Gastroesophageal sphincter (tissue), 4 donors: Measurements from ENCODE around the gene ANP32B. TPM values are rescaled to one million over a fixed set of nuclear protein-coding genes. Genes with fewer than 3 reads are reported as not detected.

Experiments
- ATAC-seq: fragments of 150-250 bp; one replicate; pipeline ENCODE4 v1.9.1; 2016; ENCODE audit warnings: mild to moderate bottlenecking, moderate library complexity
- H3K27ac ChIP-seq, 4 donors: fragments of 200-600 bp; sonication (generic) in 3 of 4; 1 replicate in 3 of 4; 2 replicates in 1 of 4; pipeline ENCODE4 v1.5.1; 2016 to 2019
- H3K27me3 ChIP-seq: fragments of 200-600 bp; sonication (generic); one replicate; pipeline ENCODE4 v1.5.1; 2019
- H3K36me3 ChIP-seq, 2 donors: fragments of 200-600 bp; sonication (generic); one replicate each; pipeline ENCODE4 v1.5.1; 2019; ENCODE audit warnings: control low read depth in 1 of 2
- H3K4me1 ChIP-seq, 3 donors: fragments of 200-600 bp; sonication (generic); 1 replicate in 2 of 3; 2 replicates in 1 of 3; pipeline ENCODE4 v1.5.1; 2016 to 2019; ENCODE audit warnings: control low read depth in 2 of 3
- H3K4me3 ChIP-seq, 2 donors: fragments of 200-600 bp; sonication (generic); one replicate each; pipeline ENCODE4 v1.5.1; 2019; ENCODE audit warnings: mild to moderate bottlenecking in 1 of 2, moderate library complexity in 1 of 2
- H3K9me3 ChIP-seq, 3 donors: fragments of 200-600 bp; sonication (generic); one replicate each; pipeline ENCODE4 v1.5.1; 2017 to 2019; ENCODE audit warnings: control low read depth in 2 of 3
- CTCF ChIP-seq, 4 experiments: fragments of 200-600 bp in 2 of 4; fragments of 450-650 bp in 2 of 4; sonication (generic) in 1 of 4; IDR thresholded peaks; one replicate each; pipeline ENCODE4 v1.5.1; 2017 to 2019; ENCODE audit warnings: antibody characterized with exemption in 4 of 4, mild to moderate bottlenecking in 2 of 4, moderate library complexity in 2 of 4
- EP300 ChIP-seq: sonication (generic); formaldehyde crosslinking; IDR thresholded peaks from one replicate; pipeline ENCODE4 v1.6.1; 2017; ENCODE audit warnings: antibody characterized with exemption, mild to moderate bottlenecking
- POLR2A ChIP-seq, 2 donors: fragments of 450-650 bp; IDR thresholded peaks; one replicate each; pipeline ENCODE4 v1.6.1; 2017; ENCODE audit warnings: antibody characterized with exemption in 2 of 2, mild to moderate bottlenecking in 2 of 2, moderate library complexity in 1 of 2
- POLR2AphosphoS5 ChIP-seq: sonication (generic); formaldehyde crosslinking; IDR thresholded peaks from one replicate; pipeline ENCODE4 v1.6.1; 2017; ENCODE audit warnings: antibody characterized with exemption
- WGBS, 2 donors: methylation state at CpG; one replicate each; pipeline ENCODE4 v1.1.5; 2018; ENCODE audit warnings: low coverage in 1 of 2; 5-methylcytosine and 5-hydroxymethylcytosine counted together
- total RNA-seq, 4 donors: library from RNA; depleted of rRNA; stranded (reverse); fragments of >200 nt; gene quantifications; one replicate each; pipeline ENCODE4 v1.1.0, GENCODE V29; 2016

ANP32B gene
- total RNA-seq, 4 donors from 2014 or later, result 33.0 to 41.0 (median 36.1) TPM

- Histone ChIP-seq H3K4me1 (peaks cover 0 to 40% (median 0%) of the 10 kb centered on the region in 3 donors), H3K27me3 (no peaks in the 10 kb centered on the region), H3K36me3 (no peaks in the 10 kb centered on the region), H3K27ac (peak overlapping the region in 3 of 4 donors; percentile 70 to 98 (median 96)), H3K9me3 (no peaks in the 10 kb centered on the region), H3K4me3 (no peak overlapping the region)
- 33 to 60% methylated on average over 2 to 3 of the region's 4 CpGs for WGBS, 2 donors
- no peak for ATAC-seq
- TF ChIP-seq CTCF (IDR thresholded peaks at IDR 0.05) (no peak), POLR2A (IDR thresholded peaks at IDR 0.05) (no peak), POLR2AphosphoS5 (no peak), EP300 (no peak)
Observed at GRCh38 chr9:97980479-97980803, 2.7 kb upstream of the ANP32B start.

- ATAC-seq, result no peak
- WGBS, 2 donors, result 40 to 53% methylated on average over 9 to 10 of the region's 10 CpGs
Observed at GRCh38 chr9:97980918-97981845, 2.0 kb upstream of the ANP32B start.

GRCh38 chr9:97981846-97982682, 1.1 kb upstream of the ANP32B start:
- ATAC-seq, result no peak
- Histone ChIP-seq H3K36me3 (no peaks in the 10 kb centered on the region), H3K9me3 (no peaks in the 10 kb centered on the region), H3K27ac (peak overlapping the region; percentile 58 to 98 (median 96)), H3K27me3 (no peaks in the 10 kb centered on the region), H3K4me3 (peak overlapping the region; percentile 84 to 89), H3K4me1 (peaks cover 0 to 56% (median 10%) of the 10 kb centered on the region in 3 donors)
- 58 to 62% methylated on average over 10 to 13 of the region's 15 CpGs for WGBS, 2 donors
- TF ChIP-seq EP300 (no peak), CTCF (IDR thresholded peaks at IDR 0.05) (no peak), POLR2AphosphoS5 (no peak), POLR2A (IDR thresholded peaks at IDR 0.05) (no peak)

More at GRCh38 chr9:97980918-97981845, 2.0 kb upstream of the ANP32B start:
- Histone ChIP-seq H3K9me3 (no peaks in the 10 kb centered on the region), H3K36me3 (no peaks in the 10 kb centered on the region), H3K4me1 (peaks cover 0 to 47% (median 6%) of the 10 kb centered on the region in 3 donors), H3K27me3 (no peaks in the 10 kb centered on the region), H3K4me3 (no peak overlapping the region), H3K27ac (peak overlapping the region in 3 of 4 donors; percentile 70 to 98 (median 96))
- TF ChIP-seq CTCF (IDR thresholded peaks at IDR 0.05) (no peak), POLR2AphosphoS5 (no peak), EP300 (no peak), POLR2A (IDR thresholded peaks at IDR 0.05) (no peak)

GRCh38 chr9:97983589-97984187, 547 bp downstream of the ANP32B start:
- Histone ChIP-seq H3K4me3 (peak overlapping the region; percentile 84 to 89), H3K36me3 (no peaks in the 10 kb centered on the region), H3K9me3 (no peaks in the 10 kb centered on the region), H3K4me1 (peaks cover 0 to 72% (median 16%) of the 10 kb centered on the region in 3 donors), H3K27me3 (no peaks in the 10 kb centered on the region), H3K27ac (peak overlapping the region; percentile 95 to 98 (median 96))
- ATAC-seq, result peak; percentile 49
- TF ChIP-seq POLR2AphosphoS5 (peak; percentile 2), CTCF (IDR thresholded peaks at IDR 0.05) (no peak), EP300 (no peak), POLR2A (IDR thresholded peaks at IDR 0.05) (no peak)
- WGBS, 2 donors, result 0% methylated on average over 2 of the region's 70 CpGs; no CpG with 5 or more reads in 1 of the 2 donors
